Uterus (tissue), 4 donors: Measurements from ENCODE around the gene SPATA2. TPM values are rescaled to one million over a fixed set of nuclear protein-coding genes. Genes with fewer than 3 reads are reported as not detected.
"Not testable (repeated sequence)": the region's sequence is repeated elsewhere in the genome, so short reads cannot be mapped to it uniquely, and the experiment has no call there.

Experiments used
- DNase-seq, 2 donors: peaks; one replicate each; pipeline ENCODE4 v3.0.0-alpha.2; 2019 to 2020
- H3K27ac ChIP-seq, 2 donors: fragments of 200-600 bp; sonication (generic); 1 replicate in 1 of 2; 2 replicates in 1 of 2; pipeline ENCODE4 v1.5.1; 2016 to 2018
- H3K27me3 ChIP-seq, 2 donors: fragments of 200-600 bp; sonication (generic); one replicate each; pipeline ENCODE4 v1.5.1; 2018 to 2019; ENCODE audit warnings: control low read depth in 1 of 2
- H3K36me3 ChIP-seq, 2 donors: fragments of 200-600 bp; sonication (generic); one replicate each; pipeline ENCODE4 v1.5.1; 2019; ENCODE audit warnings: control low read depth in 1 of 2
- H3K4me1 ChIP-seq, 2 donors: fragments of 200-600 bp; sonication (generic); one replicate each; pipeline ENCODE4 v1.5.1; 2018 to 2019; ENCODE audit warnings: control low read depth in 1 of 2
- H3K4me3 ChIP-seq, 2 donors: fragments of 200-600 bp; sonication (generic); 1 replicate in 1 of 2; 2 replicates in 1 of 2; pipeline ENCODE4 v1.5.1; 2018 to 2019; ENCODE audit warnings: mild to moderate bottlenecking in 1 of 2
- H3K9me3 ChIP-seq, 2 donors: fragments of 200-600 bp; sonication (generic); one replicate each; pipeline ENCODE4 v1.5.1; 2019; ENCODE audit warnings: control low read depth in 1 of 2
- POLR2A ChIP-seq, 2 donors: fragments of 450-650 bp; IDR thresholded peaks; one replicate each; pipeline ENCODE4 v1.6.1; 2016; ENCODE audit warnings: antibody characterized with exemption in 2 of 2, mild to moderate bottlenecking in 1 of 2, moderate library complexity in 1 of 2
- intact Hi-C: fragments of 100-400 bp; cut with DNase I; formaldehyde crosslinking; loops from one replicate; pipeline ENCODE4 v1.15.1; 2023; ENCODE audit warnings: low total_unique reads
- total RNA-seq, 4 donors: library from RNA; depleted of rRNA in 3 of 4; stranded (reverse); fragments of >200 nt in 3 of 4; gene quantifications; one replicate each; pipeline versions ENCODE4 v1.1.0 to v1.2.4, GENCODE V29; 2014 to 2023
- TF ChIP-seq, protein P1 (sequence below), 4 experiments: fragments of 200-600 bp in 2 of 4; fragments of 450-650 bp in 2 of 4; sonication (generic) in 2 of 4; IDR thresholded peaks; one replicate each; pipeline ENCODE4 v1.5.1; 2016 to 2019; ENCODE audit warnings: antibody characterized with exemption in 4 of 4, mild to moderate bottlenecking in 2 of 4, moderate library complexity in 1 of 4
- donor health status: DM: yes; HTN: yes; CAD: no.

Gene SPATA2
- total RNA-seq, 4 donors from 2014 or later, result 2.4 to 9.2 (median 3.5) TPM

DNA sequence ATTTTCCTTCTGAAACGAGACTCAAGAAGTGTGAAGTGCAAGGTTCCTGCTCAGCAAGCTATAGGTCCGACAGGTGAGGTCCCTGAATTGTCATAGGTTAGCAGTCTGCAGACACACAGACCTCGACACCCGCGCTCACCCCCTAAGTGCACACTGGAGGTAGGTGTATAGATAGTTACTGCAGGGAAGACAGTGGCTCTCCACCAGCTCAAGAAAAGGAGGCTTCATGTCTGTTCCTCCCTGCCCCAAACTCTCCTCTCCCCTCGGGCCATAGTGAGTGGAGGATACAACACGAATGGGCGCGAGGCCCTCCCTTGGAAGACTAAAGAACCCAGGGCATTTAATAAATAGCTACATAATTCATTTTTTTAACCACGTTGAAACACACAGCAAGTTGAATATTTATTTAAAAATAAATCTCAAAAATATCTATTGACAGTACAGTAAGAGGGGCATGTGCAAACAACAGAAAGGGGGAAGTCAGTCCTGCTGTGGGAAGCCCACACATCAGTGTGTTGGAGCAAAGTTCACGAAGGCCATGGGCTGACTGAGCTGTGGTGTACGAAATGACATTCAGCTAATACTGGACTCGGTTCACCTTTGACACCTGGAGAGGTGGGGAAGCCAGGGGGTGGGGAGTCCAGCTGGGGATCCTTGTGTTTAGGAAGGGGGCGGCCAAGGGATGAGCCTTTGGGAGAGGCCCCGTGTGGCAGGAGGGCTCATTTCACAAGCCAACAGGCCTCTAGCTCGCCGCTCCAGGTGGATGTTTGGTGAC is 10.7 kb downstream of the SPATA2 start:
- H3K36me3 ChIP-seq, result no peaks in the 10 kb centered on the region
- intact Hi-C loops, result no loop called here
- H3K4me3 ChIP-seq, result no peak overlapping the region
- no peak for DNase-seq
- no peaks in the 10 kb centered on the region for H3K27me3 ChIP-seq
- H3K27ac ChIP-seq, result no peak overlapping the region
- H3K4me1 ChIP-seq, result no peaks in the 10 kb centered on the region
- H3K9me3 ChIP-seq, result no peaks in the 10 kb centered on the region
- TF ChIP-seq, protein P1, sequence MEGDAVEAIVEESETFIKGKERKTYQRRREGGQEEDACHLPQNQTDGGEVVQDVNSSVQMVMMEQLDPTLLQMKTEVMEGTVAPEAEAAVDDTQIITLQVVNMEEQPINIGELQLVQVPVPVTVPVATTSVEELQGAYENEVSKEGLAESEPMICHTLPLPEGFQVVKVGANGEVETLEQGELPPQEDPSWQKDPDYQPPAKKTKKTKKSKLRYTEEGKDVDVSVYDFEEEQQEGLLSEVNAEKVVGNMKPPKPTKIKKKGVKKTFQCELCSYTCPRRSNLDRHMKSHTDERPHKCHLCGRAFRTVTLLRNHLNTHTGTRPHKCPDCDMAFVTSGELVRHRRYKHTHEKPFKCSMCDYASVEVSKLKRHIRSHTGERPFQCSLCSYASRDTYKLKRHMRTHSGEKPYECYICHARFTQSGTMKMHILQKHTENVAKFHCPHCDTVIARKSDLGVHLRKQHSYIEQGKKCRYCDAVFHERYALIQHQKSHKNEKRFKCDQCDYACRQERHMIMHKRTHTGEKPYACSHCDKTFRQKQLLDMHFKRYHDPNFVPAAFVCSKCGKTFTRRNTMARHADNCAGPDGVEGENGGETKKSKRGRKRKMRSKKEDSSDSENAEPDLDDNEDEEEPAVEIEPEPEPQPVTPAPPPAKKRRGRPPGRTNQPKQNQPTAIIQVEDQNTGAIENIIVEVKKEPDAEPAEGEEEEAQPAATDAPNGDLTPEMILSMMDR (IDR thresholded peaks at IDR 0.05), result no peak
- no peak for TF ChIP-seq POLR2A (IDR thresholded peaks at IDR 0.05)

DNA sequence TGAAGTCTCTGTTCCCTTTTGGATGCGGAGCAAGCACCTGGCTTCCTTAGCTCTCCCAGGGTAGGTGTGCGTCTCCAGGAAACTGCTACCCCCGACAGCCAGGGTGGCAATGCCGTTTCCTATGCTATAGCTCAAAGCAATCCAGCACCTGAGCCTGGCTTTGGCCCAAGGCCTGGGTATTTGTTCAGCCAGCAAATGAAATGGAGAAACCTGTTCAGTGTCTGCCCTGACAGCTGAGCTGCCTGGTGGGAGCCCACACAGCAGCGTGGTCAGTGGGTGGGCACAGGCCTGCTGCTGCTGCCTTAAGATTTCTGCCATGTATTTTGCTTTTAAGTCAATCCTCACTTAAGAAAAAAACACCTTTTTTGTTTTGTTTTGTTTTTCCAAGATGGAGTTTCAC is 13.7 kb downstream of the SPATA2 start:
- Histone ChIP-seq H3K4me3 (no peak overlapping the region), H3K36me3 (no peaks in the 10 kb centered on the region), H3K27me3 (no peaks in the 10 kb centered on the region), H3K4me1 (no peaks in the 10 kb centered on the region), H3K27ac (no peak overlapping the region), H3K9me3 (no peaks in the 10 kb centered on the region)
- intact Hi-C loops, result no loop called here
- TF ChIP-seq, protein P1 (IDR thresholded peaks at IDR 0.05), result no peak
- no peak for TF ChIP-seq POLR2A (IDR thresholded peaks at IDR 0.05)
- DNase-seq, result no peak

- intact Hi-C loops, result no loop called here
- TF ChIP-seq POLR2A (IDR thresholded peaks at IDR 0.05), result no peak
- TF ChIP-seq, protein P1 (IDR thresholded peaks at IDR 0.05), result no peak
- no peak overlapping the region for H3K27ac ChIP-seq
- H3K4me1 ChIP-seq, result no peaks in the 10 kb centered on the region
- H3K4me3 ChIP-seq, result no peak overlapping the region
- DNase-seq, result no peak
- H3K36me3 ChIP-seq, result no peaks in the 10 kb centered on the region
- H3K27me3 ChIP-seq, result no peaks in the 10 kb centered on the region
- H3K9me3 ChIP-seq, result no peaks in the 10 kb centered on the region
Measured at GRCh38 chr20:49899541-49900383, 15.6 kb downstream of the SPATA2 start.

- no peak overlapping the region for H3K27ac ChIP-seq
- TF ChIP-seq, protein P1 (IDR thresholded peaks at IDR 0.05), result no peak
- no peak for TF ChIP-seq POLR2A (IDR thresholded peaks at IDR 0.05)
- intact Hi-C loops, result no loop called here
- H3K4me1 ChIP-seq, result peaks cover 0 to 6% of the 10 kb centered on the region in 2 donors
- no peak for DNase-seq
- no peaks in the 10 kb centered on the region for H3K27me3 ChIP-seq
- no peaks in the 10 kb centered on the region for H3K36me3 ChIP-seq
- H3K9me3 ChIP-seq, result no peaks in the 10 kb centered on the region
- H3K4me3 ChIP-seq, result no peak overlapping the region
Measured at GRCh38 chr20:49896204-49896603, 19.1 kb downstream of the SPATA2 start.

DNA sequence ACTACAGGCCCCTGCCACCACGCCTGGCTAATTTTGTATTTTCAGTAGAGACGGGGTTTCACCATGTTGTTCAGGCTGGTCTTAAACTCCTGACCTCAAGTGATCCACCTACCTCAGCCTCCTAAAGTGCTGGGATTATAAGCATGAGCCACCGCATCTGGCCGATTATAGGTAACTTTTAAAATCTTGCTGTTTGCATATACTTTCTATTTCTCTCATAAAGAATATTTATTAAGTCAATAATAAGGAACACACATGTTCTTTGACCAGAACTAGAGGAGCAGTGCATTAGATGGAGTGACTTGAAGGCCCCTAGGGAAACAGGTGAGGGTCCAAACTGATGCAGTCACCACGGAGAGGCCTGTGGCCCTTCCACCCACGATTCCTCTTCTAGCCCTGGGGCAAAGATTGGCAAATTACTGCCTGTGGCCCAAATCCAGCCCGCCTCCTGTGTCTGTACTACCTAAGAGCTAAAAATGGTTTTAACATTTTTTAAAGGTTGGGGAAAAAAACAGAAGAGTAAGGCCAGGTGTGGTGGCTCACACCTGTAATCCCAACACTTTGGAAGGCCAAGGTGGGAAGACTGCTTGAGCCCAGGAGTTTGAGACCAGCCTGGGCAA is 19.7 kb downstream of the SPATA2 start:
- intact Hi-C loops, H3K4me1 ChIP-seq, H3K27ac ChIP-seq, H3K9me3 ChIP-seq, H3K27me3 ChIP-seq, DNase-seq, H3K36me3 ChIP-seq, H3K4me3 ChIP-seq: not testable (repeated sequence)
